Right renal cortex interstitium (tissue), 3 donors: ENCODE measurements around the gene HOXA10. TPM values are rescaled to one million over a fixed set of nuclear protein-coding genes. Genes with fewer than 3 reads are reported as not detected.

Experiments
- DNase-seq, 3 donors: peaks; one replicate each; pipeline ENCODE4 v3.0.0-alpha.2; 2013; ENCODE audit warnings: low read depth in 3 of 3, low spot score in 2 of 3
- polyA plus RNA-seq, 3 donors: library from polyadenylated mRNA; unstranded; fragments of 120-200 nt; gene quantifications; one replicate each; pipeline ENCODE4 v1.2.1, GENCODE V29; 2013; ENCODE audit not compliant: insufficient read length in 3 of 3

HOXA10 gene
- polyA plus RNA-seq, 3 donors: 130 to 142 (median 140) TPM

GRCh38 chr7:27133409-27134231 is 40.5 kb downstream of the HOXA10 start:
- no peak for DNase-seq

- DNase-seq: no peak
Observed at GRCh38 chr7:27132978-27133377, 41.1 kb downstream of the HOXA10 start.

GRCh38 chr7:27132214-27132613 is 41.9 kb downstream of the HOXA10 start:
- DNase-seq: no peak

- no peak for DNase-seq
Observed at GRCh38 chr7:27131390-27131819, 42.7 kb downstream of the HOXA10 start.

- DNase-seq: no peak
Observed at GRCh38 chr7:27130540-27131389, 43.4 kb downstream of the HOXA10 start, which contains the start of gene HOXA4. Gene HOXA4 (minus strand): TSS chr7:27130757. CDS start chr7:27130733, 24 bp downstream.

GRCh38 chr7:27129729-27130539 is 44.2 kb downstream of the HOXA10 start:
- DNase-seq: no peak

GRCh38 chr7:27128776-27129728 is 45.1 kb downstream of the HOXA10 start:
- DNase-seq: no peak

- DNase-seq: no peak
Observed at GRCh38 chr7:27128034-27128433, 46.1 kb downstream of the HOXA10 start.

- no peak for DNase-seq
Observed at GRCh38 chr7:27126596-27127327, 47.4 kb downstream of the HOXA10 start.

- no peak for DNase-seq
Observed at GRCh38 chr7:27125986-27126394, 48.1 kb downstream of the HOXA10 start.

- no peak for DNase-seq
Observed at GRCh38 chr7:27124902-27125689, 49.0 kb downstream of the HOXA10 start.

GRCh38 chr7:27124096-27124901 is 49.8 kb downstream of the HOXA10 start:
- no peak for DNase-seq

GRCh38 chr7:27123477-27124053 is 50.6 kb downstream of the HOXA10 start:
- no peak for DNase-seq

GRCh38 chr7:27123007-27123476 is 51.1 kb downstream of the HOXA10 start:
- no peak for DNase-seq

GRCh38 chr7:27122077-27122910 is 51.8 kb downstream of the HOXA10 start:
- DNase-seq: no peak

- no peak for DNase-seq
Observed at GRCh38 chr7:27121684-27122076, 52.4 kb downstream of the HOXA10 start.
